Stimulated activated CD8-positive, alpha-beta memory T cell treated with anti-CD3 and anti-CD28 coated beads, Interleukin-12 subunit alpha, Interleukin-12 subunit beta, amount 100 ng/mL, for 24 hours (primary cell): Measurements from ENCODE around the gene DNAH2.
A peak's percentile ranks its signal among the peaks of the same experiment; 100 is the strongest.

Experiments used
- DNase-seq: peaks from one replicate; pipeline ENCODE4 v3.0.0-alpha.2; 2020; ENCODE audit errors: extremely low read depth

The DNAH2 gene

DNA sequence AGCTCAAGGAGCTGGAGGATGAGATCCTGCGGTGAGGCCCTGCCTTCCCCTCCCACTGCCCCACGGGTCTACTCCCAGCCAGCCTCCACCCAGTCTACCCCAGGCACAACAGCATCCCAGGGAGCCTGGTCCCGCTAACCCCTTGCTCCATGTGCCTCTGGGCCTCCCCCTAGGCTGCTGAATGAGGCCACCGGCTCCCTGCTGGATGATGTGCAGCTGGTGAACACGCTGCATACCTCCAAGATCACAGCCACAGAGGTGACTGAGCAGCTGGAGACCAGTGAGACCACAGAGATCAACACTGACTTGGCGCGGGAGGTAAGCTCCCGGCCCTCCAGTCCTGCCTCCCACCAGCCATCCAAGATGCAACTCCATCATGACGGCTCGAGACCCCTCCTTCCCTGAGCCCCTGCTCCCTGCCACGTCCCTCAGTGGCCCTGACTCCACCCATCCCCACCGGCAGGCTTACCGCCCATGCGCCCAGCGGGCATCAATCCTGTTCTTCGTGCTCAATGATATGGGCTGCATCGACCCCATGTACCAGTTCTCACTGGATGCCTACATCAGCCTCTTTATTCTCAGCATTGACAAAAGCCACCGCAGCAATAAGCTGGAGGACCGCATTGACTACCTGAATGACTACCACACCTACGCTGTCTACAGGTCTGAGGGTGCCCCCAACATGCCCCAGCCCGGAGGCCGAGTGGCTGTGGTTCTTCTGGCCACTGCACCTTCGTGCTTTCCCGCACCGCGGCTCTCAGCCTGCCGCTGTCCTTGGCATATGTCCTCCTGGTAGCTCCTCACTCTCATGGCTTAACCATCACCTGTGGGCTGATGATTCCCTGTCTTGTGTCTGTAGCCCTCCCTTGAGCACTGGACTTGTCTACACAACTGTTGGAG, 101.5 kb downstream of the DNAH2 start:
- DNase-seq, result no peak

DNA sequence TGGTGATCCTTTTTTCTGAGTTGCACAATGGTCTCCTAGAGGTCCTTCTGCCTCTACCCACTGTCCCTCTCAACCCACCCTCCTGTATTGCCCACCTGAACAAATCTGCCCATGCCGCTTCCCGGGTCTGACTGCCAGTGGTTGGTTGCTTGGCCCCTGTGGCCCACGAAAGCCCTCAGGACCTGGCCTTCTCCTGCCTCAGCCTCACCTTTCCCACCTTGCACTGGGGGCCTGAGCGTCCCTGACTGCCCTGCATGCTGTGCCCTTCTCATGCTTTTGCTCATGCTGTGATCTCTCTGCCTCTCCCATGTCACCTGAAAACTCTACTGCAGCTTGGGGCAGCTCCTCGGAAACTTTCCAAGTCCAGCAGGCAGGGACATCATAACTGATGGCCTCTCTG, 102.7 kb downstream of the DNAH2 start:
- no peak for DNase-seq

DNA sequence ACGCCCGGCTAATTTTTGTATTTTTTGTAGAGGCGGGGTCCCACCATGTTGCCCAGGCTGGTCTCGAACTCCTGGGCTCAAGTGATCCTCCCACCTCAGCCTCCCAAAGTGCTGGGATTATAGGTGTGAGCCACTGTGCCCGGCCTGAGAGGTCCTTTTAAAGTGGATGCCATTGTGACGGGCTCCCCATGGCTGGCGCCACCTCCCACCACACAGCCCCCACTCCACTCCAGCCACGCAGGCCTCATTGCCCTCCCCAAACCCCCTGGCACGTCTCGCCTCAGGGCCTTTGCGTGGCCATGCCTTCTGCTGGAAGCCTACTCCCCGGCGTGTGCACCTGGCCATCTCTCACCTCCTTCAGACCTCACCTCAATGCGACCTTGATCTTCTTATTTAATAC, 104.6 kb downstream of the DNAH2 start:
- no peak for DNase-seq

DNA sequence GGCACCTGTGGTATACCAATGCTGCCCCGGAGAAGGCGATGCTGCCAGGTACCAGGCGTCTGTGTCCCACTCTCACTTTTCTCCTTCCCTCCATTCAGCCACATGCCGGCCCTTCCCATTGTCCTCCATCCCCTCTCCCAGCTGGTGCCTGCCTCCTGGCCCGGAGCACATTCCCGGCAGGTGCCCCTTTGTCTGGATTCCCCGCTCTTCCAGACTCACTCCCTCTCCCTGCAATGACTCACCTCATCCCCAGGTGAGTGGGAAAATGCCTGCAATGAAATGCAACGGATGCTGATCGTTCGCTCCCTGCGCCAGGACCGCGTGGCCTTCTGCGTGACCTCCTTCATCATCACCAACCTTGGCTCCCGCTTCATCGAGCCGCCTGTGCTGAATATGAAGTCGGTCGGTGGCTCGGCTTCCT, 106.0 kb downstream of the DNAH2 start:
- DNase-seq, result no peak

DNA sequence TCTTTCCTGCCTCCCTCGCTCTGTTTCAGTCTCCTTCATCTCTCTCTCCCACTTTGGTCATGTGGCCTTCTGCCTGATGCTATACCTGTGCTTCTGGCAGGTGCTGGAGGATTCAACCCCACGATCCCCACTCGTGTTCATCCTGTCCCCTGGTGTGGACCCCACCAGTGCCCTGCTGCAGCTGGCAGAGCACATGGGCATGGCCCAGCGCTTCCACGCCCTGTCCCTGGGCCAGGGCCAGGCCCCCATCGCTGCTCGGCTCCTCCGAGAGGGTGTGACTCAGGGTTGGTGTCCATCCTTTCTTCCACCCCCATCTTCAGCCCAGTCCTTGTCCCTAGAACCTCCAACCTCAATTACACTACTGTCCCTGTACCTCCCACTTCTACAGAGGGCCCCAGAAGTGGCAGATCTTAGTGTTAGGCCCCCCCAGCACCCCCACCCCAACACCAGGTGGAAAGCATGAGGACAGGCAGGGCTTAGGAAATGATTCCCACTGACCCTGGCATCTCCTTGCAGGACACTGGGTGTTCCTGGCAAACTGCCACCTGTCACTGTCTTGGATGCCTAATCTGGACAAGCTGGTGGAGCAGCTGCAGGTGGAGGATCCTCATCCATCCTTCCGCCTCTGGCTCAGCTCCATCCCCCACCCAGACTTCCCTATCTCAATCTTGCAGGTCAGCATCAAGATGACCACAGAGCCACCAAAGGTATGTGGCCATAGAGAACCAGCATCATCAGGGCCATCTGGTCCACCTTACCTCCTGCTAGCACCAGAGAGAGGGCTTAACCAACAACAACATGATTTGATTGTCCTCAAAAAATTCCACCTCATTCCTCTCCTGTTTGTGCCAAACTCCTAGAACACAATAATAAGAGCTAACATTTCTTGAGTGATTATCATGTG, 106.7 kb downstream of the DNAH2 start:
- DNase-seq, result no peak

DNA sequence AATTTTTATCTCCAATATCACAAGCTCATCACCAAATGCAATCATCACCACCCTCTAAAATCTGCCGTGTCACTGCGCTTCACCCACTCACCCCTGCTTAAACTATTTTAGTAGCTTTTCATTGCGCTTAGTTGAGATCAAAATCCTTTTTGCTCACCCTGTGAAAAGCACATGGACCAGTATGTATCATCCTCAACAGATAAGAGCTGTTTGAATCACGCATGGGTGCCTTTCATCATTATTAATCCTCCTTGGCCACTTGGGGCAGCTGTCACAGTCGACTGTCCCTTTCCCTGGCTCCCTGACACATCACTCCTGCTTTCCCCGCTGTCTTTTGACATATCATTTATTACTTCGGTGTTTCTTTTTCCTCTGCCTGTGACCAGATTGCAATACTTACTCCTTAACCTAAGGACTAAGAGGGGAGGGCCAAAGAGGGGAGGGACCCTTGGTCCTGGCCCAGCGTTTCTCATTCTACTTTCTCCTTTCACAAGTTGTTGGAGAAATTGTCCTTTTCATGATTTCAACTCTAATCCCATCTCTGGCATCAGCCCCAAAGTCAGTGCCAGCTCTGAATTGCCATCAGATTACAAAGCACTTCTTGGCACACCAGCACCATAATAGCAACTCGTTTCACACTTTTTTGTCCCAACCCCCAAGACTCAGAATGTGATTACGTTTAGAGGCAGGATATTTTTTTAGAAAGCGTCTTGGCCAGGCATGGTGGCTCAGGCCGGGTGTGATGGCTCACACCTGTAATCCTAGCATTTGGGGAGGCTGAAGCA, 107.9 kb downstream of the DNAH2 start:
- DNase-seq, result no peak

DNA sequence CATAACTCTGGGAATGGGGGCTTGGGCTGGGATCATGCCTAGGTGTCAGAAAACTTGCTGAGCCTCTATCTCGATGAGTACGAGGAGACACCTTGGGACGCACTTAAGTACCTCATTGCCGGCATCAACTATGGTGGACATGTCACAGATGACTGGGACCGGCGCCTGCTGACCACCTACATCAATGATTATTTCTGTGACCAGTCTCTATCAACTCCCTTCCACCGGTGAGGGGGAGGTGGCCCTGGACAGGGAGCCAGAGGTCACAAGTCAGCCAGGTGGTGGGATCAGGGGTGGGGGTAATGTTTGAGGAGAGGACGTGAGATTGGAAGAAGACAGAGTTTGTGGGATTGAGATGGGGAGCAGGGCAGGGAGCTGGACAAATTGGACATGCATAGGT, 113.1 kb downstream of the DNAH2 start:
- DNase-seq, result no peak

DNA sequence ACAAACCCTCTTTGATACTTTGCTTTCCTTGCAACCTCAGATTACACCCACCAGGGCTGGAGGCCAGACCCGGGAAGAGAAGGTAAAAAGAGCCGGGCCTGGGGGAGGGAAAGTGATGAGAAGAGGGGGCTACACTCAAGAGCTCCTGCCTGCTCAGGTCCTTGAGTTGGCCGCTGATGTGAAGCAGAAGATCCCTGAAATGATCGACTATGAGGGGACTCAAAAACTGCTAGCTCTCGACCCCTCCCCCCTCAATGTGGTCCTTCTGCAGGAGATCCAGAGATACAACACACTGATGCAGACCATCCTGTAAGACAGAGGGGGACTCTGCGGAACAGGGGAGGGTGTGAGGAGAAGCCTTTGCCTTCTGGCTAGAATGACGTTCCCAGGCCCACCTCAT, 113.7 kb downstream of the DNAH2 start:
- no peak for DNase-seq

DNA sequence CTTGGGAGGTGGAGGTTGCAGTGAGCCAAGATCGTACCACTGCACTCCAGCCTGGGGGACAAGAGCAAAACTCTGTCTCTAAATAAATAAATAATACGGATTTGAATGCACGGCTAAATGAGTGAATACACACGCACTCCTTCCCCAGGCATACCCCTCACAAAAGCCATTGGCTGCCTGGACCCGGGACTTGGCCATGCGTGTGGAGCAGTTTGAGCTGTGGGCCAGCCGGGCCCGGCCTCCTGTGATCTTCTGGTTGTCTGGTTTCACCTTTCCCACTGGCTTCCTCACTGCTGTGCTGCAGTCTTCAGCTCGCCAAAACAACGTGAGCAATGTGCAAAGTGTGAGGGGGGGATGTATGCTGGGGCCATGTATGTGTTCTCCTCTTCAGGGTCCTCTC, 114.9 kb downstream of the DNAH2 start:
- no peak for DNase-seq

DNA sequence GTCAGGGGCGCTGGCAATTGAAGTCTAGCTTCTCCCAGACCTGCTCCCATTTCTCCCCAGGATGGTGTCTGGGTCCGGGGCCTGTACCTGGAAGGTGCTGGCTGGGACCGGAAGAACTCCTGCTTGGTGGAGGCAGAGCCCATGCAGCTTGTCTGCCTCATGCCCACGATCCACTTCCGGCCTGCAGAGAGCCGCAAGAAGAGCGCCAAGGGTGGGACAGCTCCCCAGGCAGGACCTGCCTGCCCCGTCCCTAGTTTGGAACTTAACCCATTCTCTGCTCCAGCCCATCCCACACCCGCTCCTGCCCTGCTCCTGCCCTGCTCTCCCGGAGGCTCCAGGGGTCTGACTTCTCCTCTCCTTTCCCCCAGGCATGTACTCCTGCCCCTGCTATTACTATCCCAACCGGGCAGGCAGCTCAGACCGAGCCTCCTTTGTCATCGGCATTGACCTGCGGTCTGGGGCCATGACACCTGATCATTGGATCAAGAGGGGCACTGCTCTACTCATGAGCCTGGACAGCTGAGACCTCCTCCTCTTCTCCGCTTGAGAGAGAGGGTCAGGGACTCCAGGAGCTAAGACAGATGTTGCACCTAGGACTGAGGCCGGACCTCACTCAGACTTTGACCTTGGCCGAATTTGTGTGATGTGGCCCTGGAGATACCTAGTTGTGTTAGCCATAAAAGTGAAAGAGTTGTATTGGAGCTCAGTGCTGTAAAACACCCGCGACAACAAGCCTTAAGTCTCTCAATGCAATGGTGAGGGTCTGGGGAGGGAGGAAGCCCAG, 115.7 kb downstream of the DNAH2 start:
- DNase-seq, result no peak

DNA sequence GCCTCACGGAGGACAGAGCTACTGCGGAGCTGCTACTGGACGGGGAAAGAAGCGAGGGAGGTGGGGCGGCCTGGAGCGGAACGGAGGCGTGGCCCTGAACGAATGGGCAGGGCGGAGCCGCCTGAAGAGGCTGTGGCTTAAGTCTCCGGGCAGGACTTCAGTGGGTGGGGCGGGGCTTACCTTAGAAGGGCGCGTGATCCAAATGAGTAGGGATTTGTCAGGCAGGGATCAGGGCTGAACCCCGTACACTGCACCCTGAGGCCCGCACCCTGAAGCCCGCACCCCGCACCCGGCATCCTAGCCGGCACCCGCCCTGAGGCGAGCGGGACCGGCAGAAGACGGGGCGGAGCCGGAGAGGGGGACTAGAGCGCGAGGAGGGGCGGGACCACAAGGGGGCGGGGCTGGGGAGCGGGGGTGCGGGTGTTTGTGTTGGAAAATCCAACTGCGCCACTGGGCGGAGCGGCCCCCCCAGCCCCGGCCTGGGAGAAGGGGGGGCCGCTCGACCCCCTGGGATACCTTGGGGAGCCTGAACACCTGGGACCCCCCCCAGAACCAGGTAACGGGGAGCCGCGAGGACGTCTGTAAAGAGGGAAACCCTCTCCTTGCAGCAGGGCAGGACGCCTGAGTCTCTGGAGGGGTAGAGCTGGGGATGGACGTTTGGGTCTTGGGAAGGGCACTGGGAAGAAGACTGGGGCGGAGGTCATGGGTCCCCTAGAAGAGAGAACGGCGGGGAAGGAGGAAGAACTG, 116.4 kb downstream of the DNAH2 start, which contains the start of gene KDM6B:
Gene KDM6B (plus strand): TSS at position 423 of the 747 bp plus-strand sequence. CDS start 11,338 bp downstream, outside the sequence.
- DNase-seq, result peak; percentile 69

DNA sequence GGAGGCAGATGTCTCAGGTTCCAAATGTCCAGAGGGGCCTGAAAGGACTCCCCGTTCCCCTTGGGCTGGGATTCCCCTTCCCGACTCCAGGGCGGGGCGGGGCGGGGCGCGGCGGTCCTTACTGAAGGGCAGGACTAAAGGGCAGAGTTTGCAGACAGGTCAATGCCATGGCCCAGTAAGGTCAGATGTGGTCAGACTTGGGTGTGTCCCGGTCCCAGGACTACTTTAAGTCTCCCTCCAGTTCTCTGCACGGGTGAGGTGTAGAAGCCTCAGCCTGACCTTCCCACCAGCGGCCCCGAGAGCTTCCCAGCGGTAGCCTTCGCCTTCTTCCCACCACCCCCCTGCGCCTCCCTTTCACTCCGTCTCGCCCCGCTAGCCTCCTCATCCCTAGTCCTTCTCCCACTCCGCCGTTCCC, 117.0 kb downstream of the DNAH2 start:
- no peak for DNase-seq

DNA sequence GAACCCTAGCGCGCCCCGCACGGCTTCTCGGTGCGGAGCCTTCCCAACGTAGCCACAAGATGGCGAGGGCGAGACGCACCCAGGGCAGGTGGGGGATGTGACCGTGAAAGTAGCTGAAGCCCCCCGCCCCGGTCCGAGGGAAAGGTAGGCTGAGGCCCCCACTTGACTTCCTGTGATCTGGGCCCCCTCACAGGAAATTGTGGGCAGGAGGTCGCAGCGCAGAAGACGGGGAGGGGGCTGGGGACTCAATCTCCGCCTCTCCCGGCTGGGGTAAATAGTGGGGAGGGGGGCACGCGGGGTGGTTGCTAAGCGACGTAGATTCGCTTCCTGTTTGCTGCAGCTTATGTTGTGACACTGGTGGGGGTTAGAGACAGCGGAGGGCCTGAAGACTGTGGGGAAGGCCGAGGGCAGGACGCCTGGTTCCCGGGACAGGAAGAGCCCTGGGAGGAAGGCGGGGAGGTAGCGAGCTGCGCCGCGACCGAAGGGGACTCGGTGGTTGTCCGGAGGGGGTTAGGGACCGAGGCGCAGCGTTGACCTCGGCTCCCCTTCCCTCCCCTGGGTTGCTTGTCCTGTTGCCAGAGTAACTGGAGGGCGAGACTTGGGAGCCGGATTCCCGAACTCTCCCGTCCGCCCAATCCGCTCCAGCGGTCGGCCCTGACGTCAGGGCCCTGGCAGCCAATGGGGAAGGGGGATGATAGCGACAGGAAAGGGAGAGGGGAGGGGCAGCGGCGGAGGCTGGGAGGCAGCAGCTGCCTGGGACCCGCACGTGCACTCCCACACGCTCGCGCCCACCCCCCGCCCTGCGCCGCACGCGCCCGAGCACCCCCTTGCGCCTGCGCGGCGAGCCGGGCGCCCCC, 117.6 kb downstream of the DNAH2 start:
- peak; percentile 76 for DNase-seq

DNA sequence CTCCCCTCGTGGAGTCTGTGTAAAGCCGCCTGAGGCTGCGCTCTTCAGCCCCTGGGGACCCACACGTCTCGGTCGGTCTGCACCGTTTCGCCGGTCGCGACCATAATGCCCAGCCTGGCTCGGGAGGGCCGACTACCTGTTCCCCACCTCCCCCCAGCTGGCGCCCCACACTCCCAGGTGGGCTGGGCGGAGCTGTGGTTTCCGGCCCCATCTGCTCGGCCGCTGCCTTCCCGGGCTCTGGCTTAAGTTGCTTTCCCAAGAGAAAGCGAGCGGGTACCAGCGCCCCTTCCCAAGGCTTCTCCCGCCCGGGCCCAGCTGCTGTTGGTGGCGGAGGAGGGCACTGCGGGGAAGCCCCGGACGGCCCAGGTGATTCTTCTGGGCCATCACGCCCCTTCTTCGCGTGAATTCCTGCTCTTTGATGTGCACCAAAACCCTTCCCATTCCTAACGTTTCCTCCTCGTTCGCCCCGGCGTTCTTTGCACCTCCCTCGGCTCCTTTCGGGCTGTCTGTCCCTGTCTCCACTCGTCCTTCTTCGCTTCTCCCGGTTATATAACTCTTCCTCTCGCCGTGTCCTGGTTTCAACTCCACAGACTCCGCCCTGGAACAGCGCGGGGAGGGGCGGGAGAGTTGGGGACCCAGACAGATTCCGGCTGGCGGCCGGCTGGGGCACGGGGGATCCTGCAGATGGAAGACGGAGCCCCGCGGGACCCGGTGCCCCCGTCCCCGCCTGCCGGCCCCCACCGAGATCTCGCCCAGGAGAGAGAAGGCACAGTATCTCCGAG, 118.5 kb downstream of the DNAH2 start:
- no peak for DNase-seq

DNA sequence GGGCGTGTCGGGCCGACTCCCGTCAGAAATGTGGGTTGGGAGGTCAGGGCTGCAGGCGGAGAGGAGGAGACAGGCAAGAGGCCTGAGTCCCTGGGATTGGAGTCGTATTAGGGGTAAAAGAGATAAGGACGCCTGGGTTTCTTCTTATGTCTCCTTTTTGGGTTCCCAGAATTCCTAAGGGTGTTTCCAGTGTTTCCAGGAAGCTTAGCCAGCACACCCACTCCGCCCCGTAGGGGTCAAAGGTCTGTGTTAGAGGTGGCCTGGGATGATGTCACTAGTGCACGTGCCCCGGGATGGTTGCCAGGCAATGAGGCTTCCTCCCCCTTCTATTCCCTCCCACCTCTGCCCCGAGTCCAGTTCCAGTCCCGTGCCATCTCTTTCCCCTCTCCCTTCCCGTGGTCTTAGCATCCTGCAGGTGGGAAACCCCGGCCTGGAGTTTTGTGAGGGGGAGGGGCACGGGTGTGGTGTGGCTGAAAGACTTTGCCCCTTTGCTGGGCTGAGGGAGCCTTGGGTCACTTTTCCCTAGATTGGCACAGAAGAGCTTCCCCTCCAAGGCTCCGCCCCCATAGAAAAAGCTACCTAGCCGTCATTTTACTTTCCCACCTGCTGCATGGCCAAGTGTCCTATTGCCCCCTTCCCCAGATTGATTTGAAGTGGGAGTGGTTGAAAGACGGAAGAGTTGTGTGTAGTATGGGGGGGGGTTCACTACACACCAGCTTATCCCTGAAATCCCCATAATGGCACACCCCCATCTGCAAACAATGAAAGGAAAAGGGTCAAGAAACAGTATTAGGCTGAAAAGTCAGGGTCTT, 119.3 kb downstream of the DNAH2 start:
- DNase-seq, result peak; percentile 36

DNA sequence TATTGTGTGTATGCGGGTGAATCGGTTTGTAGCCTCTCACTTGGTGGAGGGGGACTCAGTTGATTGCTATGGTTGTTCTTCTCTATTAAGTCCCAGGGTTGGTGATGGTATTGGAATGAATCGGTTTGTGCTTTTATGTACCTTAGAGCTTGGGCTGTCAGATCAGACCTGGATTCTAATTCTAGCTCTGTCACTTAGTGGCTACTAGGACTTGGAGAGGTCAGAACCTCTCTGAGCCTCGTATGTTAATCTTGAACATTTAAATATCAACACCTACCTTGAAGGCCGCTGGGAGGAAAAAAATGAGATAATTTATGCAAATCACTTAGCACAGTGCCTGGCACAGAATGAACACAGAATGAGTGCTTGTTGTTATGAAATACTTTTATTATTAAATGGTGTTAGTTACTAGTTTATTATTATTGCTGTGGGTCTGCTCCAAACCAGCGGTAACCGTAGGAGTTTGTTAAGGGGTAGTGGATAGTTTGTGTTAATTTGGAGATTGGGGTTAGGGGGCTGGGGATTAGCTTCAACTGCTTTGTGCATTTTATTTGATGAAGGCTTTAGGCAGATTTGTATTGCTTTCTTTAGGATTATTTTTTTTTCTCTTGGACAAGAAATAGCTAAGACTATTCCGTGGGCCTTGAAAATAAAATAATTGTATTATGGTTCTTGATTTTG, 120.0 kb downstream of the DNAH2 start:
- no peak for DNase-seq
